OCI-LY7 (cell line): ENCODE data around the gene SAYSD1. TPM values are rescaled to one million over a fixed set of nuclear protein-coding genes. Genes with fewer than 3 reads are reported as not detected.

Source experiments
- BruUV-seq: library from RNA; stranded (reverse); fragments of 400-500 nt; replicated peaks from 2 replicates; lab custom pipeline; 2021; lab: Mats Ljungman, UMichigan
- CTCF ChIA-PET: fragments of 300-600 bp; sonication (Branson Sonifier 250); formaldehyde crosslinking; loops from one replicate; lab custom pipeline; 2022; ENCODE audit warnings: antibody characterized with exemption; ENCODE audit not compliant: unreplicated experiment; lab: Charles Lee
- POLR2A ChIA-PET: fragments of 300-600 bp; sonication (Branson Sonifier 250); formaldehyde crosslinking; loops from one replicate; lab custom pipeline; 2022; ENCODE audit warnings: antibody characterized with exemption; lab: Charles Lee
- DNase-seq: peaks from one replicate; pipeline ENCODE4 v3.0.0-alpha.2; 2015; ENCODE audit warnings: low spot score
- H2AFZ ChIP-seq: fragments of 200-600 bp; sonication (generic), shearing (Covaris generic); 2 replicates; pipeline ENCODE4 v1.6.1; 2014; ENCODE audit warnings: mild to moderate bottlenecking, antibody characterized with exemption, low read length, moderate library complexity
- H3K27ac ChIP-seq: fragments of 200-600 bp; sonication (generic); 2 replicates; pipeline ENCODE4 v1.5.1; 2014; ENCODE audit warnings: mixed run types, low read depth, mild to moderate bottlenecking, moderate library complexity, low read length, inconsistent platforms; ENCODE audit not compliant: poor library complexity, severe bottlenecking
- H3K36me3 ChIP-seq: fragments of 200-600 bp; sonication (generic); 2 replicates; pipeline ENCODE4 v1.6.1; 2014; ENCODE audit warnings: mild to moderate bottlenecking, antibody characterized with exemption, low read length, moderate library complexity, mixed read lengths; ENCODE audit not compliant: insufficient read depth
- H3K4me1 ChIP-seq: fragments of 200-600 bp; sonication (generic); 2 replicates; pipeline ENCODE4 v1.5.1; 2014; ENCODE audit warnings: mild to moderate bottlenecking, low read length; ENCODE audit not compliant: insufficient read depth, poor library complexity, severe bottlenecking
- H3K4me2 ChIP-seq: fragments of 200-600 bp; sonication (generic); 2 replicates; pipeline ENCODE4 v1.6.1; 2014; ENCODE audit warnings: mild to moderate bottlenecking, low read length
- H3K4me3 ChIP-seq: fragments of 200-600 bp; sonication (generic); 2 replicates; pipeline ENCODE4 v1.5.1; 2014; ENCODE audit warnings: mild to moderate bottlenecking, low read depth, low read length; ENCODE audit not compliant: poor library complexity, severe bottlenecking
- H3K79me2 ChIP-seq: fragments of 200-600 bp; sonication (generic); 2 replicates; pipeline ENCODE4 v1.6.1; 2016; ENCODE audit warnings: low read depth, mild to moderate bottlenecking, low read length, moderate library complexity, mixed read lengths; ENCODE audit not compliant: insufficient read depth
- H3K9me2 ChIP-seq: fragments of 200-600 bp; sonication (generic); 2 replicates; pipeline ENCODE4 v1.6.1; 2016; ENCODE audit warnings: mild to moderate bottlenecking, low read length, mixed read lengths; ENCODE audit not compliant: insufficient read depth
- H3K9me3 ChIP-seq: fragments of 200-600 bp; sonication (generic); 2 replicates; pipeline ENCODE4 v1.6.1; 2014; ENCODE audit warnings: mild to moderate bottlenecking, mixed run types, low read length, mixed read lengths
- H4K20me1 ChIP-seq: fragments of 200-600 bp; sonication (generic); 2 replicates; pipeline ENCODE4 v1.6.1; 2014; ENCODE audit warnings: mild to moderate bottlenecking, antibody characterized with exemption, low read length, moderate library complexity, mixed read lengths; ENCODE audit not compliant: insufficient read depth
- CTCF ChIP-seq: fragments of 200-600 bp; sonication (generic); conservative IDR thresholded peaks from 2 replicates; pipeline ENCODE4 v1.5.1; 2014; ENCODE audit warnings: mild to moderate bottlenecking, antibody characterized with exemption, low read length, moderate library complexity, mixed read lengths
- EZH2phosphoT487 ChIP-seq: fragments of 200-600 bp; sonication (generic); IDR thresholded peaks from 2 replicates; pipeline ENCODE4 v1.6.1; 2018; ENCODE audit warnings: low read depth, borderline replicate concordance, mild to moderate bottlenecking, mixed run types, antibody characterized with exemption, low read length, moderate library complexity, mixed read lengths
- intact Hi-C: fragments of 100-400 bp; cut with micrococcal nuclease; formaldehyde crosslinking; loops from one replicate; pipeline ENCODE4 v1.10.0; 2022; ENCODE audit not compliant: unreplicated experiment
- total RNA-seq, 2 experiments: library from RNA; depleted of rRNA in 1 of 2; stranded (reverse); fragments of >200 nt in 1 of 2; shearing (Covaris generic) in 1 of 2; gene quantifications; 2 replicates each; pipeline ENCODE4 v1.2.3, GENCODE V29; 2014 to 2022

Gene SAYSD1
- total RNA-seq, 2 experiments from 2014 or later, result 10.7 to 14.1 TPM

GRCh38 chr6:39086294-39086693 lies 28.7 kb downstream of the SAYSD1 start:
- no peak overlapping the region for H3K4me2 ChIP-seq
- H3K4me1 ChIP-seq, result no peaks in the 10 kb centered on the region
- no peak overlapping the region for H3K4me3 ChIP-seq
- intact Hi-C loops, result no loop called here
- no peaks in the 10 kb centered on the region for H3K36me3 ChIP-seq
- no peak for DNase-seq
- TF ChIP-seq EZH2phosphoT487, result no peak
- no peak for TF ChIP-seq CTCF
- BruUV-seq, result no TSS peak
- no peaks in the 10 kb centered on the region for H4K20me1 ChIP-seq
- ChIA-PET POLR2A (no interaction called here), CTCF (no interaction called here)
- no peaks in the 10 kb centered on the region for H3K9me2 ChIP-seq
- no peak overlapping the region for H2AFZ ChIP-seq
- no peak overlapping the region for H3K27ac ChIP-seq
- no peaks in the 10 kb centered on the region for H3K79me2 ChIP-seq
- no peaks in the 10 kb centered on the region for H3K9me3 ChIP-seq

GRCh38 chr6:39085129-39085797 lies 29.7 kb downstream of the SAYSD1 start:
- Histone ChIP-seq H3K79me2 (no peaks in the 10 kb centered on the region), H4K20me1 (no peaks in the 10 kb centered on the region), H3K27ac (no peak overlapping the region), H3K4me3 (no peak overlapping the region), H2AFZ (no peak overlapping the region), H3K9me2 (no peaks in the 10 kb centered on the region), H3K9me3 (no peaks in the 10 kb centered on the region), H3K36me3 (no peaks in the 10 kb centered on the region), H3K4me1 (no peaks in the 10 kb centered on the region), H3K4me2 (no peak overlapping the region)
- POLR2A ChIA-PET, result no interaction called here
- DNase-seq, result no peak
- intact Hi-C loops, result no loop called here
- CTCF ChIA-PET, result no interaction called here
- TF ChIP-seq CTCF (no peak), EZH2phosphoT487 (no peak)
- no TSS peak for BruUV-seq

- ChIA-PET POLR2A (interaction anchor here (1.2 kb wide), 1 partner anchor 23 kb away, joined by 3 read pairs; no protein-coding TSS in a partner anchor), CTCF (no interaction called here)
- H3K9me2 ChIP-seq, result no peaks in the 10 kb centered on the region
- H3K79me2 ChIP-seq, result no peaks in the 10 kb centered on the region
- no peak overlapping the region for H3K27ac ChIP-seq
- no peaks in the 10 kb centered on the region for H3K9me3 ChIP-seq
- H2AFZ ChIP-seq, result no peak overlapping the region
- BruUV-seq, result no TSS peak
- TF ChIP-seq EZH2phosphoT487 (no peak), CTCF (no peak)
- H3K4me3 ChIP-seq, result no peak overlapping the region
- no peak for DNase-seq
- intact Hi-C loops, result no loop called here
- no peaks in the 10 kb centered on the region for H3K36me3 ChIP-seq
- H4K20me1 ChIP-seq, result no peaks in the 10 kb centered on the region
- H3K4me2 ChIP-seq, result no peak overlapping the region
- no peaks in the 10 kb centered on the region for H3K4me1 ChIP-seq
Observed at GRCh38 chr6:39084506-39084905, 30.5 kb downstream of the SAYSD1 start.
